ENCODE measurements around the gene XIRP1. TPM values are rescaled to one million over a fixed set of nuclear protein-coding genes. Genes with fewer than 3 reads are reported as not detected.

The XIRP1 gene
- total RNA-seq, 1 experiment from 2014 or later: not detected

DNA sequence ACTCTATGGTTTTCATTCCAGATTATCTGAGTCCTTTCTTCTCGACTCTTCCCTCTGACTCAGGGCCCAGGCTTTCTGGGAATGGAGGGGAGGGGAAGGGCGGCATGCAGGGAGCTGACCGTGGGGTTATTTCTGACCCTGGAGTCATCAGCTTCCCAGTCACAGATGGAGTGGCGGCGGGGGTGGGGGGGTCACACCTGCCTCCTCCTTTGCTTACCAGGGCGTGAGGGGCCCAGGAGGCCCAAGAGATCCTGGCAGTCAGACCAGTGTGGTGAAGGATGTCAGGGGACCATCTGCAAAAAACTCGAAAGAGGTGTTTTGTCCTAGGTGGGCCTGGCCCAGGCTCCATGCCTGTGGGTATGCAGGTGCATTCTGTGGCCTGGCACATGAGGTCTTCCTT is 996 bp upstream of the XIRP1 start:
- H3K9me3 ChIP-seq (ENCODE audit: control insufficient read depth in 1 of 2, insufficient read depth in 1 of 2, low read depth in 1 of 2, low read length in 2 of 2): no peaks in the 10 kb centered on the region
- ChIA-PET POLR2A (no interaction called here), CTCF (interaction anchor here (6.9 kb wide), 1 partner anchor 96 kb away, joined by 112 read pairs; no protein-coding TSS in a partner anchor), RAD21 (ENCODE audit: low non-redundant PET in 1 of 2, low total read pairs in 2 of 2, uncharacterized antibody in 2 of 2, unreplicated experiment in 2 of 2) (no interaction called here)
- peak overlapping the region; percentile 14; the same call in 1 of the 2 replicates for H3K4me2 ChIP-seq (ENCODE audit: low read length)
- H3K4me3 ChIP-seq (replicated peaks in 1 of 2; ENCODE audit: low read depth in 1 of 2, low read length in 2 of 2): no peak overlapping the region
- no peak for TF ChIP-seq SIN3A (IDR thresholded peaks at IDR 0.05; ENCODE audit: low read depth)
- no peak for TF ChIP-seq EZH2 (IDR thresholded peaks at IDR 0.05)
- no peak for TF ChIP-seq ZNF274 (IDR thresholded peaks at IDR 0.05; ENCODE audit: low read depth, low read length)
- no peak for TF ChIP-seq POLR2AphosphoS5 (IDR thresholded peaks at IDR 0.05; ENCODE audit: low read depth, low read length)
- no peak for TF ChIP-seq SRF (IDR thresholded peaks at IDR 0.05; ENCODE audit: low read depth)
- no peak for TF ChIP-seq YY1 (IDR thresholded peaks at IDR 0.05; ENCODE audit: extremely low read depth, insufficient replicate concordance, low read depth, low read length)
- TF ChIP-seq, protein P1, sequence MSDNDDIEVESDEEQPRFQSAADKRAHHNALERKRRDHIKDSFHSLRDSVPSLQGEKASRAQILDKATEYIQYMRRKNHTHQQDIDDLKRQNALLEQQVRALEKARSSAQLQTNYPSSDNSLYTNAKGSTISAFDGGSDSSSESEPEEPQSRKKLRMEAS (IDR thresholded peaks at IDR 0.05): no peak
- no peak for TF ChIP-seq FOSL1 (IDR thresholded peaks at IDR 0.05; ENCODE audit: low read depth)
- no peak for TF ChIP-seq ELF1 (IDR thresholded peaks at IDR 0.05; ENCODE audit: borderline replicate concordance, low read depth)
- TF ChIP-seq, protein P2, sequence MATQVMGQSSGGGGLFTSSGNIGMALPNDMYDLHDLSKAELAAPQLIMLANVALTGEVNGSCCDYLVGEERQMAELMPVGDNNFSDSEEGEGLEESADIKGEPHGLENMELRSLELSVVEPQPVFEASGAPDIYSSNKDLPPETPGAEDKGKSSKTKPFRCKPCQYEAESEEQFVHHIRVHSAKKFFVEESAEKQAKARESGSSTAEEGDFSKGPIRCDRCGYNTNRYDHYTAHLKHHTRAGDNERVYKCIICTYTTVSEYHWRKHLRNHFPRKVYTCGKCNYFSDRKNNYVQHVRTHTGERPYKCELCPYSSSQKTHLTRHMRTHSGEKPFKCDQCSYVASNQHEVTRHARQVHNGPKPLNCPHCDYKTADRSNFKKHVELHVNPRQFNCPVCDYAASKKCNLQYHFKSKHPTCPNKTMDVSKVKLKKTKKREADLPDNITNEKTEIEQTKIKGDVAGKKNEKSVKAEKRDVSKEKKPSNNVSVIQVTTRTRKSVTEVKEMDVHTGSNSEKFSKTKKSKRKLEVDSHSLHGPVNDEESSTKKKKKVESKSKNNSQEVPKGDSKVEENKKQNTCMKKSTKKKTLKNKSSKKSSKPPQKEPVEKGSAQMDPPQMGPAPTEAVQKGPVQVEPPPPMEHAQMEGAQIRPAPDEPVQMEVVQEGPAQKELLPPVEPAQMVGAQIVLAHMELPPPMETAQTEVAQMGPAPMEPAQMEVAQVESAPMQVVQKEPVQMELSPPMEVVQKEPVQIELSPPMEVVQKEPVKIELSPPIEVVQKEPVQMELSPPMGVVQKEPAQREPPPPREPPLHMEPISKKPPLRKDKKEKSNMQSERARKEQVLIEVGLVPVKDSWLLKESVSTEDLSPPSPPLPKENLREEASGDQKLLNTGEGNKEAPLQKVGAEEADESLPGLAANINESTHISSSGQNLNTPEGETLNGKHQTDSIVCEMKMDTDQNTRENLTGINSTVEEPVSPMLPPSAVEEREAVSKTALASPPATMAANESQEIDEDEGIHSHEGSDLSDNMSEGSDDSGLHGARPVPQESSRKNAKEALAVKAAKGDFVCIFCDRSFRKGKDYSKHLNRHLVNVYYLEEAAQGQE (IDR thresholded peaks at IDR 0.05; ENCODE audit: low read depth): no peak
- TF ChIP-seq, protein P3, sequence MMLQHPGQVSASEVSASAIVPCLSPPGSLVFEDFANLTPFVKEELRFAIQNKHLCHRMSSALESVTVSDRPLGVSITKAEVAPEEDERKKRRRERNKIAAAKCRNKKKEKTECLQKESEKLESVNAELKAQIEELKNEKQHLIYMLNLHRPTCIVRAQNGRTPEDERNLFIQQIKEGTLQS (IDR thresholded peaks at IDR 0.05): no peak
- no peak for TF ChIP-seq CBX3 (IDR thresholded peaks at IDR 0.05; ENCODE audit: low read depth)
- TF ChIP-seq RAD21 (IDR thresholded peaks at IDR 0.05; ENCODE audit: low read depth): no peak
- no peak for TF ChIP-seq EZH2phosphoT487 (IDR thresholded peaks at IDR 0.05; ENCODE audit: borderline replicate concordance)
- no peak for TF ChIP-seq ZFX (IDR thresholded peaks at IDR 0.05)
- TF ChIP-seq, protein P4, sequence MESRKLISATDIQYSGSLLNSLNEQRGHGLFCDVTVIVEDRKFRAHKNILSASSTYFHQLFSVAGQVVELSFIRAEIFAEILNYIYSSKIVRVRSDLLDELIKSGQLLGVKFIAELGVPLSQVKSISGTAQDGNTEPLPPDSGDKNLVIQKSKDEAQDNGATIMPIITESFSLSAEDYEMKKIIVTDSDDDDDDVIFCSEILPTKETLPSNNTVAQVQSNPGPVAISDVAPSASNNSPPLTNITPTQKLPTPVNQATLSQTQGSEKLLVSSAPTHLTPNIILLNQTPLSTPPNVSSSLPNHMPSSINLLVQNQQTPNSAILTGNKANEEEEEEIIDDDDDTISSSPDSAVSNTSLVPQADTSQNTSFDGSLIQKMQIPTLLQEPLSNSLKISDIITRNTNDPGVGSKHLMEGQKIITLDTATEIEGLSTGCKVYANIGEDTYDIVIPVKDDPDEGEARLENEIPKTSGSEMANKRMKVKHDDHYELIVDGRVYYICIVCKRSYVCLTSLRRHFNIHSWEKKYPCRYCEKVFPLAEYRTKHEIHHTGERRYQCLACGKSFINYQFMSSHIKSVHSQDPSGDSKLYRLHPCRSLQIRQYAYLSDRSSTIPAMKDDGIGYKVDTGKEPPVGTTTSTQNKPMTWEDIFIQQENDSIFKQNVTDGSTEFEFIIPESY (IDR thresholded peaks at IDR 0.05; ENCODE audit: extremely low read depth, insufficient replicate concordance, low read length): no peak
- no peak for TF ChIP-seq EGR1 (IDR thresholded peaks at IDR 0.05; ENCODE audit: low read depth)
- TF ChIP-seq, protein P5, sequence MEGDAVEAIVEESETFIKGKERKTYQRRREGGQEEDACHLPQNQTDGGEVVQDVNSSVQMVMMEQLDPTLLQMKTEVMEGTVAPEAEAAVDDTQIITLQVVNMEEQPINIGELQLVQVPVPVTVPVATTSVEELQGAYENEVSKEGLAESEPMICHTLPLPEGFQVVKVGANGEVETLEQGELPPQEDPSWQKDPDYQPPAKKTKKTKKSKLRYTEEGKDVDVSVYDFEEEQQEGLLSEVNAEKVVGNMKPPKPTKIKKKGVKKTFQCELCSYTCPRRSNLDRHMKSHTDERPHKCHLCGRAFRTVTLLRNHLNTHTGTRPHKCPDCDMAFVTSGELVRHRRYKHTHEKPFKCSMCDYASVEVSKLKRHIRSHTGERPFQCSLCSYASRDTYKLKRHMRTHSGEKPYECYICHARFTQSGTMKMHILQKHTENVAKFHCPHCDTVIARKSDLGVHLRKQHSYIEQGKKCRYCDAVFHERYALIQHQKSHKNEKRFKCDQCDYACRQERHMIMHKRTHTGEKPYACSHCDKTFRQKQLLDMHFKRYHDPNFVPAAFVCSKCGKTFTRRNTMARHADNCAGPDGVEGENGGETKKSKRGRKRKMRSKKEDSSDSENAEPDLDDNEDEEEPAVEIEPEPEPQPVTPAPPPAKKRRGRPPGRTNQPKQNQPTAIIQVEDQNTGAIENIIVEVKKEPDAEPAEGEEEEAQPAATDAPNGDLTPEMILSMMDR (IDR thresholded peaks at IDR 0.05 in 2 of 3, conservative IDR thresholded peaks at IDR 0.05 in 1 of 3; ENCODE audit: borderline replicate concordance in 1 of 3, insufficient read depth in 1 of 3, low read depth in 2 of 3, low read length in 2 of 3): no peak
- H3K4me1 ChIP-seq (ENCODE audit: control insufficient read depth in 1 of 2, insufficient read depth in 2 of 2, low read length in 2 of 2): peaks cover 2 to 29% of the 10 kb centered on the region in 2 experiments; a peak in 3 of 4 replicates
- H3K36me3 ChIP-seq (ENCODE audit: control insufficient read depth in 1 of 2, insufficient read depth in 2 of 2, low read length in 2 of 2): no peaks in the 10 kb centered on the region
- H3K27ac ChIP-seq (ENCODE audit: low read depth, low read length): no peak overlapping the region
- no peaks in the 10 kb centered on the region for H3K27me3 ChIP-seq (ENCODE audit: insufficient read depth, low read length)
- no peaks in the 10 kb centered on the region for H3K79me2 ChIP-seq (ENCODE audit: insufficient read depth, low read length)
- no peak overlapping the region for H2AFZ ChIP-seq (ENCODE audit: low read depth, low read length, poor library complexity, severe bottlenecking)
- no TSS peak for BruUV-seq (replicated peaks)
- no peaks in the 10 kb centered on the region for H3K9me2 ChIP-seq (ENCODE audit: insufficient read depth)
- H4K20me1 ChIP-seq (ENCODE audit: insufficient read depth): no peaks in the 10 kb centered on the region
- H3K9ac ChIP-seq (ENCODE audit: low read length): no peak overlapping the region
- ATAC-seq (no peak), DNase-seq (ENCODE audit: low read depth, low spot score) (no peak)
- intact Hi-C loops (cut with micrococcal nuclease): loop anchor here (5.0 kb wide), 1 partner anchor 304 kb away; no protein-coding TSS in a partner anchor

All from HCT116 (cell line).